Activated T-helper 1 cell treated with anti-CD3 and anti-CD28 coated beads, Interleukin-12 subunit alpha, Interleukin-12 subunit beta, Interleukin-2, Interleukin-4 antibody, amounts not matched to agents 30 ng/mL and 10 ng/mL and 1 ng/mL, durations not matched to agents 14 hours and 24 hours and 36 hours (primary cell): ENCODE measurements around the gene SNRPD3. TPM values are rescaled to one million over a fixed set of nuclear protein-coding genes. Genes with fewer than 3 reads are reported as not detected.
A peak's percentile ranks its signal among the peaks of the same experiment; 100 is the strongest.

Experiments used
- DNase-seq: peaks from one replicate; pipeline ENCODE4 v3.0.0; 2021; ENCODE audit warnings: low spot score
- H3K27ac Mint-ChIP-seq: one replicate; pipeline ENCODE4 v1.8.0; 2021; ENCODE audit warnings: mild to moderate bottlenecking, mixed read lengths
- H3K27me3 Mint-ChIP-seq: one replicate; pipeline ENCODE4 v1.8.0; 2022; ENCODE audit warnings: mild to moderate bottlenecking, moderate library complexity, mixed read lengths; ENCODE audit not compliant: insufficient read depth
- H3K36me3 Mint-ChIP-seq: one replicate; pipeline ENCODE4 v1.8.0; 2021; ENCODE audit warnings: low read depth, mixed read lengths
- H3K4me1 Mint-ChIP-seq: one replicate; pipeline ENCODE4 v1.8.0; 2021; ENCODE audit warnings: low read depth, mixed read lengths
- H3K4me3 Mint-ChIP-seq: one replicate; pipeline ENCODE4 v1.8.0; 2021; ENCODE audit warnings: mild to moderate bottlenecking, moderate library complexity, mixed read lengths
- H3K9me3 Mint-ChIP-seq: one replicate; pipeline ENCODE4 v1.8.0; 2021; ENCODE audit warnings: mixed read lengths
- intact Hi-C: fragments of 100-400 bp; cut with micrococcal nuclease; formaldehyde crosslinking; loops from one replicate; pipeline ENCODE4 v1.15.1; 2024
- total RNA-seq: library from RNA; stranded (reverse); gene quantifications from 2 replicates; pipeline ENCODE4 v1.2.3, GENCODE V29; 2022

The SNRPD3 gene
- total RNA-seq, 1 donor from 2014 or later = 158 TPM

DNA sequence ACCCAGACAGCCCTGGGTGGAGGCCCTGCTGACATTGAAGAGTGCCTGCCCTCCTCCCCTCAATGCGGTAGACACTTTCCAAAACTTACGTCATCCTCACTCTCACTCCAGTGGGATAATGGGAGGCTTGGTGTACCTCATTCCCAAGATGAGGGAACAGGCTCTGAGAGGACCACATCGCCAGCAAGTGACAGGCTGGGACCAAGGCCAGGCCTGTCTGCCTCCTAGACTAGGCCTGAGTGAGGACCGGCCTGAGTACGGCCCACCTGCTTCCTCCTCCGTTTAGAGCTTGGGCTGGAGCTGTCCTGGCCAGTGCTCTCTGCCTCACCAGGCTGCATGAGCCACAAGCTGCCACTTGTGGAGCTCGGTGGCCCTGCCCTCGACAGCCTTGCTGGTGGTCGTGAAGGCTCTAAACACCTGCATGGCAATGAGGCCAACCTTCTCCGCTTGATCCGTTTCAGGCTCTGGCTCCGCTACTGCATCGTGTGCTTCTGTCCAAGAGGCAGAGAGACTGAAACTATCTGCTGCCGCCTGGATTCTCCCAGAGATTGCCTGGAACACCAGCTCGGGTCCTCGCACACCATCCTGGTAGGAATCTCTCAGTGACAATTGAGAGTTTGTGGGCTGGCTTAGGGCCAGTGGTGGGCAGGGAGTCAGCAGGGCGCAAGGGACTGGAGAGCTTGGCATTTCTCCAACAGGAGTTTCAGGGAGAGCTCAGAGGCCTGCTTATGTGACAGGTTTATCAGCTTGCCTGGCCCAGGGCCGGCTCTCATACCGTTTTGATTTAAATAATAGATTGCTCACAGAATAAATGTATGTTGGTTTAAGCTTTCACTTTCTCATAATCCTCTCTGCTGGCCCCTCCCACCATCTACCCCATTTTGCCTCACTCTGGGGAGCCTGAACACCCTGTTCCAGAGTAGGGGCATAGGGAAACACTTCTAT is 27.7 kb downstream of the SNRPD3 start:
- H3K4me1 Mint-ChIP-seq = no peaks in the 10 kb centered on the region
- DNase-seq = no peak
- intact Hi-C loops = no loop called here
- H3K4me3 Mint-ChIP-seq = no peak overlapping the region
- H3K9me3 Mint-ChIP-seq = no peaks in the 10 kb centered on the region
- no peaks in the 10 kb centered on the region for H3K27me3 Mint-ChIP-seq
- no peak overlapping the region for H3K27ac Mint-ChIP-seq
- H3K36me3 Mint-ChIP-seq = peaks cover 1% of the 10 kb centered on the region

DNA sequence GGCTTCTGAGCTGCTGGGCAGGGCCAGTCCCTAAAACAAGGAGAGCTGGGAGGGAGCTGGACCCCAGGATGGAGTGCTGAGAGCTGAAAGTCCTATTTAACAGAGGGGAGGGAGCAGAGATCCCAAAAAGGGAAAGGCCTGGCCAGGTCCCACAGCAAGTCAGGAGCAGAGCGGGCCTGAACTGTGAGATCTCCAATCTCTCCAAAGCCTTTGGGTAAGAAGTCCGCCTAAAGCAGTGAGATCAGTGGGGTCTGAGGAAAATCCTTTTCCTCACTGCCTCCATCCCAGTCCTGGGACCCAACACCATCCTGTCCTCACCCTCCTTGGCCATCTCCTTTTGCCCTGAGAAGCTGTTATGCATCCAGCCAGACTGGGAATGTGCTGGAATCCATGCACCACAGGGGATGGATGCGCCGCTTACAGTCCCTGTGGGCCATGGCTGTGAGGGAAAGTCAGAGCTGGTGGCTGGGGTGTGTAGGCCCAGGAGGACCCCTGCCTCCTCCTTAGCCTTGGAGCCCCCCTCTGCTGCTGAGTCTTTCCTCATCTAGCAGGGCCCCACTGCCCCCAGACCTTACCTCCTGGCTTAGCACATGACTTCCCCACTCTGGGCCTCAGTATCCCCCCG is 28.5 kb downstream of the SNRPD3 start:
- Mint-ChIP-seq H3K36me3 (no peaks in the 10 kb centered on the region), H3K27ac (no peak overlapping the region)
- intact Hi-C loops = no loop called here

DNA sequence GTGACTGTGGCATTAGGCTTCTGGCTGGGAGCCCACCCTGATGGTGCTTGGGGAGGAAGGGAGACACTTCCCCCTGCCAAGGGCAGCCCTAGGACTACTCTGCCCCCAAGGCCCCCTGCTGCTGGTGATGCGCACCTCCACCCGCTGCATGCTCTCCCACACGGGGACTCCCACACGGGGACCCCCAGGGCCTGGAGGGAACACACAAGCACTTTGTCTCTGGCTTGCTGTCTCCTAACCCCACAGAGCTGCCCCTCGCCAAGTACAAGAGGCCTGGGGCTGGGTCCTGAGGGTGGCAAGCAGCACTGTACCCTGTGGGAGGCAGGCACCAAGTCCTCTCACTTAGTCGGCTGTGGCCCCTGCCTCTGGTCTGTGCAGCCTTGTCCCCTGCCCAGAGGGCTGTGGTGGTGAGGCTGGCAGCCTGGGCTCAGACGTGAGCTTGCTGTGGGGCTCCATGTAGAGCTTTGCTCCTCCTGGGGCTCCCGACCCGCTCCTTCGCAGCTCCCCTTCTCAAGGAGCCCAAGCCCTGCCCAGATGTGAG is 29.1 kb downstream of the SNRPD3 start:
- Mint-ChIP-seq H3K9me3 (no peaks in the 10 kb centered on the region), H3K4me1 (no peaks in the 10 kb centered on the region), H3K4me3 (no peak overlapping the region), H3K36me3 (no peaks in the 10 kb centered on the region), H3K27ac (no peak overlapping the region), H3K27me3 (no peaks in the 10 kb centered on the region)
- intact Hi-C loops = no loop called here
- DNase-seq = no peak

More for the DNA sequence above, 28.5 kb downstream of the SNRPD3 start:
- no peak overlapping the region for H3K4me3 Mint-ChIP-seq
- H3K4me1 Mint-ChIP-seq = no peaks in the 10 kb centered on the region
- H3K9me3 Mint-ChIP-seq = no peaks in the 10 kb centered on the region
- H3K27me3 Mint-ChIP-seq = no peaks in the 10 kb centered on the region
- no peak for DNase-seq

DNA sequence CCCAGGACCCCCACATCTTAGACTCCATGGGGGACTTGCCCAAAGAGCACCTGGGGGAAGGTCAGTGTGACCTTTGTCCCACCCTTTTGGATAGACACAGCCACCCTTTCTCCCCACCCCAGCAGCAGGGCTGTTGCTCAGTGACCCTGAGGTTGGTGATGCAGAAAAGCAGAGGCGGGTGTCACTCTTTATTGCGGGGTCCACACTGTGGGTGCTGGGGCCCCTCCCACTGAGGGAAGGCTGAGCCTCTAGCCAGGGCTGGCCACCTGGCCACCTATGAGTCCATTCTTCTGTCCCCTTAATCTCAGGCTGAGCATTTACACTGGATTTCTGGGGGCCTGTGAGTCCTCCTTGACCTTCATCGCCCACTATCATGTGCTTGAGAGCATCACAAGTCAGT is 29.7 kb downstream of the SNRPD3 start:
- intact Hi-C loops = no loop called here

DNA sequence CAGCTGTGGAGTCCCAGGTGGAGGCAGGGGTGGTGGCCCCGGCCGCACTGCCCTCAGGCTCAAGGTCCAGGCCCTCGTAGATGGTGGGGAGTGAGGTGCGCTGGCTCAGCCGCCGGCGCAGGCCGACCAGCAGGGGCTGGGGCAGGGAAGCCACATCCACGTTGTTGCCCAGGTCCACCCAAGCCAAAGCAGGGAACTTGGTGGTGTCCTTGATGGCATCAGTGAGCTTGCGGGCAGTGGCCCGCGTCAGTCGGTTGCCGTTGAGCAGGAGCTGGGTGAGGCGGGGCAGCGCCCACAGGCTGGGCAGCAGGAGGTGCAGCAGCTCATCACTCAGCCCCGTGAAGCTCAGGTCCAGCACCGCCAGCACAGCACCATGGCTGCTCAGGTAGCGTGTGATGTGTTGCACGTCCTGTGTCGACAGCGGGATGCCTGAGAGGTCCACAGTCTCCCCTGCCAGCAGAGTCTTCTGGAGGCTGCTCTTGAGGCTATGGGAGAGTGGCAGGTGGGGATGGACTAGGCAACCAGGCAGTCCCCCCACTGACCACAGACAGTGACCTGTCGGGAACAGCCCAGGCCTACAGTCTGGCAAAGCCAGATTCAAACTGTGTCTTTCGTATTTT is 30.2 kb downstream of the SNRPD3 start:
- Mint-ChIP-seq H3K9me3 (no peaks in the 10 kb centered on the region), H3K36me3 (no peaks in the 10 kb centered on the region), H3K27ac (no peak overlapping the region), H3K27me3 (no peaks in the 10 kb centered on the region), H3K4me1 (no peaks in the 10 kb centered on the region), H3K4me3 (no peak overlapping the region)
- no peak for DNase-seq
- intact Hi-C loops = no loop called here

More for the DNA sequence above, 29.7 kb downstream of the SNRPD3 start:
- no peak for DNase-seq
- H3K36me3 Mint-ChIP-seq = no peaks in the 10 kb centered on the region
- H3K4me3 Mint-ChIP-seq = no peak overlapping the region
- H3K4me1 Mint-ChIP-seq = no peaks in the 10 kb centered on the region
- no peak overlapping the region for H3K27ac Mint-ChIP-seq
- H3K9me3 Mint-ChIP-seq = no peaks in the 10 kb centered on the region
- no peaks in the 10 kb centered on the region for H3K27me3 Mint-ChIP-seq

DNA sequence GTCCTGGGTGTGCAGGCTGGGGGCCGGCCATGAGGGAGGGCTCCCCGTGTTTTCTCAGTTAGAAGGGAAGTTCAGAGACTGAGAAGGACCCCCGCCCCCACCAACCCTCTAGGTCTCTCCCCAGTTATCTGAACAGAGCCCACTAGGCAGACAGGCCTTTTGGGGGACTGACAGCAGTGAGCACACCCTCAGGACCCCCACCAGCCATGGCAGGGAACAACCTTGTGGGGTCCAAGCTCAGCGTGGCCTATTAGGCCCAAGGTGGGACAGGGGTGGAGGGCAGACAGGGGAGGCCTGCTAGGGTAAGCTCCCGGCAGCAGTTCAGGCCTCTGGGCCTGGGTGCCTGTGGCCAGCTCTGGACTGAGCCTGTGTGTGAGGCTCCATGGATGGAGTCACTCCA is 31.5 kb downstream of the SNRPD3 start:
- Mint-ChIP-seq H3K27ac (no peak overlapping the region), H3K27me3 (no peaks in the 10 kb centered on the region), H3K36me3 (no peaks in the 10 kb centered on the region), H3K9me3 (no peaks in the 10 kb centered on the region), H3K4me3 (no peak overlapping the region), H3K4me1 (no peaks in the 10 kb centered on the region)
- intact Hi-C loops = no loop called here
- no peak for DNase-seq

DNA sequence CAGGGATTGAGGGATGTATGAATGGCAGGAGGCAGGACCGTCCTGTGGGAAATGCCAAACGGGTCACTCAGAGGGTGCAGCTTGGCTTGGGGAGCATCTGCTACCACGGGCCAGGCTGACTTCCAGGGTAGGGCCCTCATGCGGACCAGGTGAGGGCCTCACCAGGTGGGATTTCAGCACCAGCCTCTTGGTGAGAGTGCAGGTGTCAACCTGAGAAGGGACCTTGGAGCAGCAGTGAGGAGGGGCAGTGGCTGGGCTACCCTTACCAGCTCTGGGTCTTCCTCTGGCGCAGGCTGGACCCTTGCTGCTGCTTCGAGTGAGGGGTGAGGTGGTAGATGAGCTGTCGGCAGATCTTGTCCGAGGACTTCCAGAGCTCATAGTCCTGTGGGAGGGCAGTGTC is 32.1 kb downstream of the SNRPD3 start:
- Mint-ChIP-seq H3K27me3 (no peaks in the 10 kb centered on the region), H3K27ac (no peak overlapping the region), H3K9me3 (no peaks in the 10 kb centered on the region), H3K36me3 (no peaks in the 10 kb centered on the region), H3K4me1 (no peaks in the 10 kb centered on the region), H3K4me3 (no peak overlapping the region)
- intact Hi-C loops = no loop called here
- DNase-seq = no peak

DNA sequence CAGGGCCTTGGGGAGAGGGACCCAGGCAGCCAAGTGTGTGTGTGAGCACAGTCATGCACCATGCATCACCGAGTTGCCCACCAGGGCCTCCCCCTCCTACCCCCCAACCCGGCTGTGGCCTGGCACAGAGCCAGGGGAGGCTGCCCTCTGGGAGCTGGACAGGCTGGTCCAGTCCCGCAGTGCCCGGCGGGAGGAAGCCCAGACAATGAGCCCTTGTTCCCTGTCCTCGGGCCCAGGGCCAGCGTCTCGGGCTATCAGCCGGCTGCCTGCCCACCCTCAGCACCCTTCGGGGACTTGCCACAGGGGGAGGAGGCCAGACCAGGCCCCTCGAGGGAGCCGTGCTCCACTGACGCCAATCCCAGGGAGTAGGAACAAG is 32.6 kb downstream of the SNRPD3 start:
- intact Hi-C loops = no loop called here
- H3K4me1 Mint-ChIP-seq = no peaks in the 10 kb centered on the region
- no peaks in the 10 kb centered on the region for H3K36me3 Mint-ChIP-seq
- no peaks in the 10 kb centered on the region for H3K9me3 Mint-ChIP-seq
- DNase-seq = no peak
- peaks cover 3% of the 10 kb centered on the region for H3K27me3 Mint-ChIP-seq
- no peak overlapping the region for H3K4me3 Mint-ChIP-seq
- H3K27ac Mint-ChIP-seq = no peak overlapping the region

DNA sequence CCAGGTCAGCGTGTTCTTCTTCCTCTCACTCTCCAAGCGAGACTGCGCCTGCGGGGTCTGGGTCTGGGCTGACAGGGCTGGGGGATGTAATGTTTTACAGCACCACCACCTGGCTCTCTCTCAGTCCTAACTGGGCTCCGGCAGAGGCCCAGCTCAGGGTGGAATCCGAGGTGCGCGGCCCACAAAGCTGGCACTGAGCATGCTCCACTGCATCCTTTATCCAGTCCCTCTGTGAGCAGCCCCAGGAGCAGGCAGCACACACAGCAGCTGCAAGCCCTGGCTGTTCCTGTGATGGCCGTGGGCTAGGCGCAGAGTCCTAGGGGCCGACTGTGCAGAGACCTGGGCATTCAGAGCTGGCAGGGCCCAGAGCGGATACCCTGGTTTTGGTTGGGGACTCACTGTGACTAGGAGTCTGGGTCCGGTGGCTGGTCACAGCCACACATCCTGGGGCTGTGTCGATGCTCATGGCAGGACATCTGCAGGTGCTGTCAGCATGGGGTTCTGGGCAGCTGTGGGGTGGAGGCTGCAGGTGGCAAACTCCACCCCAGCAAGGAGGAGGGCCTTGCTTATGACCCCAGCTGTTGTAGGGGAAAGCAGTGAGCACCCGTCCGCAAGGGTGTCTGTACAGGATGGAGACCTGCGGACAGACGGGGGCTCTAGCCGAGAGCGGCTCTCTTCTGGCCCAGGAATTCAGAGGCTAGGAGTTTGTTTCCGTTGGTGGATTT is 33.1 kb downstream of the SNRPD3 start:
- intact Hi-C loops = no loop called here
- Mint-ChIP-seq H3K4me1 (no peaks in the 10 kb centered on the region), H3K27me3 (peaks cover 4% of the 10 kb centered on the region), H3K4me3 (no peak overlapping the region), H3K36me3 (no peaks in the 10 kb centered on the region), H3K27ac (no peak overlapping the region), H3K9me3 (no peaks in the 10 kb centered on the region)
- DNase-seq = no peak

DNA sequence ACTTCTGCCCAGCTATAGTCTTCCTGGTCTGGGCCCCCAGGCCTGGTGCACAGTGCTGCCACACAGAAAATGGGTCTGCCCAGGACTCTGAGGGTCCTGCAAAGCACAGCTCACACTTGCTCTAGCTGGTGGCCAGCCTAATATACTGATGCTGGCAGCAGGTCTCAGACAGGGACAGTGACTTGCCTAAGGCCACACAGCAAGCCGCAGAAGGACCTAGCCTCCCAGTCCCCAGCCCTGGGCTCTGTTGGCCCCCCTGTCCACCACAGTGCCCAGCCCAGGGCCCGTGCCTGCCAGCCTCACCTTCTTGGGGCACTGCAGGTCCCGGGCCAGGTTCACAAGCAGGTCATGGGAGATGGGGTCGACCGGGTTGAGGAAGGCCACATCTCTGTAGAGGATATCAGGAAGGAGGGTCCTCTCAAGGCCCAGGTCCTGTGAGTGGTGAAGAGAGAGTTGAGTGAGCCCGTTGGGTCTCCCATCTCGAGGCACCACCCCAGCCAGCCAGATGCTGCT is 33.8 kb downstream of the SNRPD3 start:
- Mint-ChIP-seq H3K36me3 (no peaks in the 10 kb centered on the region), H3K9me3 (no peaks in the 10 kb centered on the region)
- intact Hi-C loops = no loop called here

DNA sequence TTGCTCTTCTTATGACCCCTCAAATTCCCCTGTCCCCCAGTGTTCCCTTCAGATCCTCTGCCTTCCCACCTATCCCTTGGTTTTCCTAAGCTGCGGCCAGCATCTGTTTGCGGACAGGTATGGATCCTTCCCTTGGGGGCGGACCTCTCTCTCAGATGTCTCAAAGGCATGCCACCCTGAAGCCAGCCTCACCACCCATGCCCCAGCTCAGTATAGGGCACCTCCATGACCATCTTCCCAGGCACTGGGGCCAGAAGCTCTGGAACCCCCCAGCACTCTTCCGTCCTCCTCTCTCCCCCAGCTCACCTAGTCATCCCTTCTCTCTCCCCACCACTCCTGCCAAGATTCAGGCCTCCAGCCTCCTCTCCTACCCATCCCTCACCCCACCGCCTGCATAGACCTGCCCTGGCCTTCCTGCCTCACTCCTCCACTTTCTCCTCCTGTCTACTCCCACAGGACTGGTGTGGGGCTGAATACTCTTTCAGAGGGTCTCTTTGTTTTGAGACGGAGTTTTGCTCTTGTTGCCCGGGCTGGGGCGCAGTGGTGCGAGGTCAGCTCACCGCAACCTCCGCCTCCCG is 34.9 kb downstream of the SNRPD3 start:
- no peak for DNase-seq
- Mint-ChIP-seq H3K4me3 (no peak overlapping the region), H3K27ac (no peak overlapping the region), H3K27me3 (peaks cover 6% of the 10 kb centered on the region), H3K4me1 (no peaks in the 10 kb centered on the region), H3K9me3 (no peaks in the 10 kb centered on the region), H3K36me3 (no peaks in the 10 kb centered on the region)
- intact Hi-C loops = no loop called here

More for the DNA sequence above, 33.8 kb downstream of the SNRPD3 start:
- no peak overlapping the region for H3K27ac Mint-ChIP-seq
- no peak for DNase-seq
- peaks cover 5% of the 10 kb centered on the region for H3K27me3 Mint-ChIP-seq
- H3K4me3 Mint-ChIP-seq = no peak overlapping the region
- H3K4me1 Mint-ChIP-seq = no peaks in the 10 kb centered on the region

DNA sequence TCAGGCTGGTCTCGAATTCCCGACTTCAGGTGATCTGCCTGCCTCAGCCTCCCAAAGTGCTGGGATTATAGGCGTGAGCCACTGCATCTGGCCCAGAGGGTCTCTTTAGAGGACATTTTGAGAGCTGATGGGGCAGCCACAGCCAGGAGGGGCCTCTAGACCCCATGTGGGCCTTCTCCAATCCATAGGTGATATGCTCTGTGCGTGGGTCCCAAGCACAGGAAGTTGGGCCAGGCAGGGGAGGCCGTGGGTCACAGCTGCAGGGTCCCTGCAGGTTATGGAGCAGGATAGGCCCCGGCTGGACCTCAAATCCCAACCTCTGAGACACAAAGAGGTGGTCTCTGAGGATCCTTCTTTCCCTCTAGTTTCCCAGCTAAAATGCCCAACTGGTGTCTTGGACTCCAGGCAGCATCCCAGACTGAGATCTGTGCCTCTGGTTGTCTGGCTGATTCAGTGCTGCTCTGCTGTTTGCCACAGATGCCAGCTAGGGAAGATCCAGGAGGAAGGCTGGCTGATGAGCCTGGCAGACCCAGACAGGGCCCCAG is 35.6 kb downstream of the SNRPD3 start:
- Mint-ChIP-seq H3K4me1 (no peaks in the 10 kb centered on the region), H3K36me3 (no peaks in the 10 kb centered on the region), H3K27me3 (peaks cover 6% of the 10 kb centered on the region), H3K27ac (no peak overlapping the region), H3K9me3 (no peaks in the 10 kb centered on the region), H3K4me3 (peak overlapping the region; percentile 39)
- intact Hi-C loops = no loop called here
- no peak for DNase-seq
